ENCODE measurements around the gene CD99.
A peak's percentile ranks its signal among the peaks of the same experiment; 100 is the strongest.

CD99 gene

DNA sequence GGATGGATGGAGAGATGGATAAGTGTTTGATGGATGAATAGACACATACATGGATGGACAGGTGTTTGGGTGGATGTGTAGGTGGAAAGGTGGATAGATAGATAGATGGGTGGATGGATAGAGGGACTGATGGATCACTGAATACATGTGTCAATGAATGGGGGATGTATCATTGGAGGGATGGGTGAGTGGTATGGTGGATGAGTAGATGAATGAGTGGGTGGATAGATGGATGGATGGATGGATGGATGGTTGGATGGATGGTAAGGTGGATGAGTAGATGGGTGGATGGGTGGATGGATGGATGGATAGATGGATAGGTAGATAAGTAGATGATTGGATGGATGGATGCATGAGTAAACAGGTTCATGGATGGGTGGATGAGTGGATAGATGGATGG is 41.1 kb upstream of the CD99 start:
- no peak overlapping the region for H3K4me3 ChIP-seq (ENCODE audit: low read depth, low read length)
- no peak overlapping the region for H3K27ac ChIP-seq
- no peaks in the 10 kb centered on the region for H3K27me3 ChIP-seq (replicated peaks)
- no peaks in the 10 kb centered on the region for H3K36me3 ChIP-seq (replicated peaks)
- DNase-seq: no peak
- TF ChIP-seq, protein P1, sequence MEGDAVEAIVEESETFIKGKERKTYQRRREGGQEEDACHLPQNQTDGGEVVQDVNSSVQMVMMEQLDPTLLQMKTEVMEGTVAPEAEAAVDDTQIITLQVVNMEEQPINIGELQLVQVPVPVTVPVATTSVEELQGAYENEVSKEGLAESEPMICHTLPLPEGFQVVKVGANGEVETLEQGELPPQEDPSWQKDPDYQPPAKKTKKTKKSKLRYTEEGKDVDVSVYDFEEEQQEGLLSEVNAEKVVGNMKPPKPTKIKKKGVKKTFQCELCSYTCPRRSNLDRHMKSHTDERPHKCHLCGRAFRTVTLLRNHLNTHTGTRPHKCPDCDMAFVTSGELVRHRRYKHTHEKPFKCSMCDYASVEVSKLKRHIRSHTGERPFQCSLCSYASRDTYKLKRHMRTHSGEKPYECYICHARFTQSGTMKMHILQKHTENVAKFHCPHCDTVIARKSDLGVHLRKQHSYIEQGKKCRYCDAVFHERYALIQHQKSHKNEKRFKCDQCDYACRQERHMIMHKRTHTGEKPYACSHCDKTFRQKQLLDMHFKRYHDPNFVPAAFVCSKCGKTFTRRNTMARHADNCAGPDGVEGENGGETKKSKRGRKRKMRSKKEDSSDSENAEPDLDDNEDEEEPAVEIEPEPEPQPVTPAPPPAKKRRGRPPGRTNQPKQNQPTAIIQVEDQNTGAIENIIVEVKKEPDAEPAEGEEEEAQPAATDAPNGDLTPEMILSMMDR (IDR thresholded peaks at IDR 0.05; ENCODE audit: low read depth, low read length, missing control alignments): no peak
- in situ Hi-C loops (cut with HindIII; ENCODE audit: low pct_ligation_motif_present, low sequenced_read_pairs): no loop called here

DNA sequence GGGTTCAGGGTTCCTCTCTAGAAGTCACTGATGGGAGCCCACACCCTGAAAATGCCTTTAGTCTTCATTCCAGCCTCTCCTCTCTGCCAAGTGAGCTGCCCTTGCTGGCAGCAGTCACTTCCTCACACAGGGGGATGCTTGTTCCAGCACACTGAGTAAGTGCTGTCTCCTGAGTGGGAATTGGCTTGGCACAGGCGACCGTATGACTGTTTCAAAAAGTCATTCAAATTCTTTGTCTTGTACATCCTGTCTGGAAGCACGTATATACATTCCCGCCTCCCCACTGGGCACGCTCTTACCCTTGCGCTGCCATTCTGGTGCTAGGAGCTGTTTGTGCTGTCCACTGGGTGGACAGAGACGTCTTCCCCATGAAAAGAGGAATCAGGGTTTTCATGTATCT is 40.2 kb upstream of the CD99 start:
- H3K27me3 ChIP-seq (replicated peaks): no peaks in the 10 kb centered on the region
- TF ChIP-seq, protein P1 (IDR thresholded peaks at IDR 0.05; ENCODE audit: low read depth, low read length, missing control alignments): no peak
- H3K36me3 ChIP-seq (replicated peaks): no peaks in the 10 kb centered on the region
- peak; percentile 2 for DNase-seq
- in situ Hi-C loops (cut with HindIII; ENCODE audit: low pct_ligation_motif_present, low sequenced_read_pairs): no loop called here
- no peak overlapping the region for H3K4me3 ChIP-seq (ENCODE audit: low read depth, low read length)
- H3K27ac ChIP-seq: no peak overlapping the region

- TF ChIP-seq, protein P1 (IDR thresholded peaks at IDR 0.05; ENCODE audit: low read depth, low read length, missing control alignments): peak; percentile 53
- Histone ChIP-seq H3K4me3 (ENCODE audit: low read depth, low read length) (no peak overlapping the region), H3K36me3 (replicated peaks) (no peaks in the 10 kb centered on the region), H3K27me3 (replicated peaks) (no peaks in the 10 kb centered on the region), H3K27ac (no peak overlapping the region)
- in situ Hi-C loops (cut with HindIII; ENCODE audit: low pct_ligation_motif_present, low sequenced_read_pairs): no loop called here
- DNase-seq: no peak
Measured at GRCh38 chrX:2652106-2652505, 39.0 kb upstream of the CD99 start.

- Histone ChIP-seq H3K36me3 (replicated peaks) (no peaks in the 10 kb centered on the region), H3K27ac (no peak overlapping the region), H3K4me3 (ENCODE audit: low read depth, low read length) (no peak overlapping the region), H3K27me3 (replicated peaks) (no peaks in the 10 kb centered on the region)
- in situ Hi-C loops (cut with HindIII; ENCODE audit: low pct_ligation_motif_present, low sequenced_read_pairs): no loop called here
- TF ChIP-seq, protein P1 (IDR thresholded peaks at IDR 0.05; ENCODE audit: low read depth, low read length, missing control alignments): no peak
- DNase-seq: no peak
Measured at GRCh38 chrX:2654436-2655340, 36.4 kb upstream of the CD99 start.

GRCh38 chrX:2656257-2656836 is 34.7 kb upstream of the CD99 start:
- Histone ChIP-seq H3K36me3 (replicated peaks) (no peaks in the 10 kb centered on the region), H3K27me3 (replicated peaks) (no peaks in the 10 kb centered on the region), H3K4me3 (ENCODE audit: low read depth, low read length) (no peak overlapping the region), H3K27ac (no peak overlapping the region)
- TF ChIP-seq, protein P1 (IDR thresholded peaks at IDR 0.05; ENCODE audit: low read depth, low read length, missing control alignments): no peak
- no peak for DNase-seq
- in situ Hi-C loops (cut with HindIII; ENCODE audit: low pct_ligation_motif_present, low sequenced_read_pairs): no loop called here

Data from brain microvascular endothelial cell (primary cell).